SJCRH30 (cell line): Measurements from ENCODE around the gene POLD1. TPM values are rescaled to one million over a fixed set of nuclear protein-coding genes. Genes with fewer than 3 reads are reported as not detected.

Experiments
- DNase-seq, 2 experiments: peaks; one replicate each; pipeline ENCODE4 v3.0.0-alpha.2; 2015 to 2020
- H3K27ac ChIP-seq: fragments of 250-450 bp; sonication (Bioruptor Pico); 2 replicates; pipeline ENCODE4 v1.5.1; 2020; ENCODE audit warnings: mild to moderate bottlenecking, moderate library complexity
- H3K27me3 ChIP-seq: fragments of 250-450 bp; sonication (Bioruptor Pico); 2 replicates; pipeline ENCODE4 v1.5.1; 2020; ENCODE audit warnings: mild to moderate bottlenecking, moderate library complexity
- H3K36me3 ChIP-seq: fragments of 250-450 bp; sonication (Bioruptor Pico); 2 replicates; pipeline ENCODE4 v1.5.1; 2020; ENCODE audit warnings: mild to moderate bottlenecking, moderate library complexity
- H3K4me1 ChIP-seq: fragments of 250-450 bp; sonication (Bioruptor Pico); 2 replicates; pipeline ENCODE4 v1.5.1; 2020; ENCODE audit warnings: mild to moderate bottlenecking, moderate library complexity
- H3K4me3 ChIP-seq: fragments of 250-450 bp; sonication (Bioruptor Pico); 2 replicates; pipeline ENCODE4 v1.5.1; 2020; ENCODE audit warnings: mild to moderate bottlenecking, moderate library complexity
- H3K9me3 ChIP-seq: fragments of 250-450 bp; sonication (Bioruptor Pico); replicated peaks from 2 replicates; pipeline ENCODE4 v1.5.1; 2020; ENCODE audit warnings: mild to moderate bottlenecking, moderate library complexity
- total RNA-seq: library from RNA; depleted of rRNA; stranded (reverse); fragments of >200 nt; shearing (Covaris generic); gene quantifications from 2 replicates; pipeline ENCODE4 v1.2.3, GENCODE V29; 2014; rRNA removed

POLD1 gene
- total RNA-seq, 1 experiment from 2014 or later: 75.2 TPM

GRCh38 chr19:50464348-50464747 lies 80.2 kb downstream of the POLD1 start:
- DNase-seq: no peak
- H3K4me3 ChIP-seq: no peak overlapping the region
- no peaks in the 10 kb centered on the region for H3K9me3 ChIP-seq
- no peaks in the 10 kb centered on the region for H3K36me3 ChIP-seq
- H3K27ac ChIP-seq: no peak overlapping the region
- peaks cover 23% of the 10 kb centered on the region for H3K4me1 ChIP-seq
- no peaks in the 10 kb centered on the region for H3K27me3 ChIP-seq

GRCh38 chr19:50465000-50465399 lies 80.9 kb downstream of the POLD1 start:
- Histone ChIP-seq H3K27me3 (no peaks in the 10 kb centered on the region), H3K4me3 (no peak overlapping the region), H3K4me1 (peaks cover 21% of the 10 kb centered on the region), H3K27ac (no peak overlapping the region), H3K36me3 (no peaks in the 10 kb centered on the region), H3K9me3 (no peaks in the 10 kb centered on the region)
- no peak for DNase-seq

DNA sequence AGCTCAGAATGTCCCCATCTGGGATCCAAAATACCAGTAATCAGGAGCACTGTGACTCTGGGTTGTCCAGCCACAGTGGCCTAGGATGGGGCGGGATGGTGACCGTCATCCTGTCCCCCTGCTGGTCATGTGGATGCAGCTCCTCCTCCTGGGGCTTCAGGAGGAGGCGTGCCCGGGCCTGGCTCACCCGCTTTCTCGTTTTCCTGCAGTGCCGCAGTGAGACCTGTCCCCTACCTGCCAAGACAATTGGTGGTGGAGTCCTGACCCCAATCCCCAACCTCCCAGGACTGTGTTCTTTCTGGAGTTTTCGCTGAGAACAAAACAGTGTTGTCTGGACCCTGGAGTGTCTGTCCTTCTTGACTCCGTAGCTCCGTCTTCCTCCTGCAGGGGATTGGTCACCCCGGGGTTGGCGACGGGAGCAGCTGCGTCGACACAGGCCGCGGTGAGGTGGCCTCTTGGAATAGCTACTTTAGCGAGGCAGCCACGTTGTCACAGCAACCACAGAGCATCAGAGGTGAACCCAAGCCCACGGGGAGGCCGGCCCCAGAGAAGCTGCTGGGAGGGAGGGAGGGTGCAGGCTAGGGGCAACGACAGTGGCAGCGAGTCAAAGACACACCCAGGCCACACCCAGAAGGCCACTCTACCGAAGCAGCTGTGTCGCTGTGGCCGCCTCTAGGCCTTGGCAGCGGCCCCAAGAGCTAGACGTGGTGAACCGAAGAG lies 82.0 kb downstream of the POLD1 start:
- no peaks in the 10 kb centered on the region for H3K9me3 ChIP-seq
- peak overlapping the region; percentile 45 for H3K4me3 ChIP-seq
- H3K27me3 ChIP-seq: no peaks in the 10 kb centered on the region
- H3K27ac ChIP-seq: peak overlapping the region; percentile 71
- H3K36me3 ChIP-seq: no peaks in the 10 kb centered on the region
- DNase-seq: peak; percentile 95
- peaks cover 14% of the 10 kb centered on the region for H3K4me1 ChIP-seq

GRCh38 chr19:50466706-50467039 lies 82.5 kb downstream of the POLD1 start:
- Histone ChIP-seq H3K4me1 (peaks cover 14% of the 10 kb centered on the region), H3K27me3 (no peaks in the 10 kb centered on the region), H3K9me3 (no peaks in the 10 kb centered on the region), H3K36me3 (no peaks in the 10 kb centered on the region), H3K27ac (peak overlapping the region; percentile 71), H3K4me3 (peak overlapping the region; percentile 45)
- DNase-seq: peak in 1 of 2 experiments; percentile 31

GRCh38 chr19:50467566-50467965 lies 83.4 kb downstream of the POLD1 start:
- DNase-seq: no peak
- no peaks in the 10 kb centered on the region for H3K36me3 ChIP-seq
- no peaks in the 10 kb centered on the region for H3K27me3 ChIP-seq
- no peaks in the 10 kb centered on the region for H3K9me3 ChIP-seq
- peaks cover 14% of the 10 kb centered on the region for H3K4me1 ChIP-seq
- no peak overlapping the region for H3K4me3 ChIP-seq
- H3K27ac ChIP-seq: no peak overlapping the region

Other genes with a start within 250 kb of the POLD1 start
- 0.24 TPM in 1 of 2 replicates, not detected in the other for gene IZUMO2, start 221.1 kb upstream of the POLD1 start, total RNA-seq
- gene MYH14, start 180.7 kb upstream of the POLD1 start, total RNA-seq: 25.5 and 25.7 TPM in 2 replicates
- gene KCNC3, start 55.0 kb upstream of the POLD1 start, total RNA-seq: 1.1 and 1.2 TPM in 2 replicates
- gene NAPSA, start 18.7 kb upstream of the POLD1 start, total RNA-seq: 0.08 and 0.18 TPM in 2 replicates
- gene NR1H2, start 7.9 kb upstream of the POLD1 start, total RNA-seq: 22.3 and 22.6 TPM in 2 replicates
- gene SPIB, start 34.6 kb downstream of the POLD1 start, total RNA-seq: 0.83 and 2.8 TPM in 2 replicates
- 13.8 and 14.7 TPM in 2 replicates for gene MYBPC2, start 48.5 kb downstream of the POLD1 start, total RNA-seq
- 52.7 and 56.3 TPM in 2 replicates for gene EMC10, start 92.2 kb downstream of the POLD1 start, total RNA-seq
- gene GARIN5A, start 92.5 kb downstream of the POLD1 start, total RNA-seq: 0.89 and 1.2 TPM in 2 replicates
- gene JOSD2, start 126.8 kb downstream of the POLD1 start, total RNA-seq: 17.7 and 23.8 TPM in 2 replicates
- not detected in 2 replicates for gene ASPDH, start 129.6 kb downstream of the POLD1 start, total RNA-seq
- 0.02 and 0.13 TPM in 2 replicates for gene LRRC4B, start 184.1 kb downstream of the POLD1 start, total RNA-seq